ENCODE measurements around the gene AGO3. TPM values are rescaled to one million over a fixed set of nuclear protein-coding genes. Genes with fewer than 3 reads are reported as not detected.
"Not testable (repeated sequence)": the region's sequence is repeated elsewhere in the genome, so short reads cannot be mapped to it uniquely, and the experiment has no call there.

The AGO3 gene
- total RNA-seq, 2 experiments from 2014 or later, result 22.5 to 42.0 TPM

DNA sequence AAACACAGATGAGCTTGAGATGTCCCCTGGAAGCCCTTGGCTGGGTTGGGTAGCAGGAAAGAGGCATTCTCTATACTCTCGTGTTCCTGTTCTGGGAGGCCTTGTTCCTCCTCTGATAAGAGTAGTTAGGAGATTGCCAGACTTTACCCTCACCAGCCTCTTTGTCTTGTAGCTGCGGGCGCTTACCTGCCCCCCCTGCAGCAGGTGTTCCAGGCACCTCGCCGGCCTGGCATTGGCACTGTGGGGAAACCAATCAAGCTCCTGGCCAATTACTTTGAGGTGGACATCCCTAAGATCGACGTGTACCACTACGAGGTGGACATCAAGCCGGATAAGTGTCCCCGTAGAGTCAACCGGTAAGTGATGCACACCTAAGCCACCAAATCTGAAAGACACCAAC lies 42.6 kb upstream of the AGO3 start:
- Histone ChIP-seq H2AFZ (ENCODE audit: low read length) (no peak overlapping the region), H3K79me2 (ENCODE audit: insufficient read depth, low read depth, low read length) (peaks cover 36% of the 10 kb centered on the region; the same call in 1 of the 2 replicates), H3K9me3 (ENCODE audit: low read length) (no peaks in the 10 kb centered on the region), H3K9me2 (ENCODE audit: insufficient read depth, low read length) (no peaks in the 10 kb centered on the region), H3K4me3 (ENCODE audit: low read depth, low read length, poor library complexity, severe bottlenecking) (no peak overlapping the region), H3K4me2 (ENCODE audit: low read length) (no peak overlapping the region), H3K4me1 (ENCODE audit: insufficient read depth, low read length, poor library complexity, severe bottlenecking) (peaks cover 40% of the 10 kb centered on the region), H3K27ac (ENCODE audit: low read depth, low read length, poor library complexity, severe bottlenecking) (no peak overlapping the region), H4K20me1 (ENCODE audit: insufficient read depth, low read length) (no peaks in the 10 kb centered on the region), H3K36me3 (ENCODE audit: insufficient read depth, low read length) (peaks cover 25% of the 10 kb centered on the region)
- TF ChIP-seq EZH2phosphoT487 (IDR thresholded peaks at IDR 0.05; ENCODE audit: borderline replicate concordance, low read depth, low read length) (no peak), CTCF (conservative IDR thresholded peaks at IDR 0.05; ENCODE audit: low read length) (no peak)
- BruUV-seq (replicated peaks), result no TSS peak
- POLR2A ChIA-PET, result interaction anchor here (0.7 kb wide), 2 partner anchors 108 to 126 kb away, joined by 3 read pairs; no protein-coding TSS in a partner anchor
- CTCF ChIA-PET (ENCODE audit: unreplicated experiment), result no interaction called here
- DNase-seq (ENCODE audit: low spot score), result no peak
- intact Hi-C loops (cut with micrococcal nuclease; ENCODE audit: unreplicated experiment), result no loop called here

DNA sequence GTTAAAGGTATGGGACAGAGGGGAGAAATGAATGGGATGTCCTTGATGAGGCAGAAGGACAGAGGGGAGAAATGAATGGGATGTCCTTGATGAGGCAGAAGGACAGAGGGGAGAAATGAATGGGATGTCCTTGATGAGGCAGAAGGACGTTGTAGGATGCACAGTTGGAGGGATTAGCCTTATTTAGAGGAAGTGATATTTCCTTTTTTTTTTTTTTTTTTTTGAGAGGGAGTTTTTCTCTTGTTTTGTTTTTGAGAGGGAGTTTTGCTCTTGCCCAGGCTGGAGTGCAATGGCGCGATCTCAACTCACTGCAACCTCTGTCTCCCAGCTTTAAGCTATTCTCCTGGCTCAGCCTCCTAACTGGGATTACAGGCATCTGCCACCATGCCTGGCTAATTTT lies 41.9 kb upstream of the AGO3 start:
- H3K4me3 ChIP-seq (ENCODE audit: low read depth, low read length, poor library complexity, severe bottlenecking); H2AFZ ChIP-seq (ENCODE audit: low read length); H3K9me3 ChIP-seq (ENCODE audit: low read length); CTCF ChIA-PET (ENCODE audit: unreplicated experiment); H4K20me1 ChIP-seq (ENCODE audit: insufficient read depth, low read length); H3K27ac ChIP-seq (ENCODE audit: low read depth, low read length, poor library complexity, severe bottlenecking); H3K4me2 ChIP-seq (ENCODE audit: low read length); BruUV-seq (replicated peaks); intact Hi-C loops (cut with micrococcal nuclease; ENCODE audit: unreplicated experiment); H3K9me2 ChIP-seq (ENCODE audit: insufficient read depth, low read length); DNase-seq (ENCODE audit: low spot score): not testable (repeated sequence)
- POLR2A ChIA-PET, result interaction anchor here (0.7 kb wide), 2 partner anchors 126 to 132 kb away, joined by 3 to 8 read pairs; no protein-coding TSS in a partner anchor
- H3K79me2 ChIP-seq (ENCODE audit: insufficient read depth, low read depth, low read length), result peaks cover 29% of the 10 kb centered on the region; the same call in 1 of the 2 replicates
- H3K36me3 ChIP-seq (ENCODE audit: insufficient read depth, low read length), result peaks cover 33% of the 10 kb centered on the region
- peaks cover 42% of the 10 kb centered on the region for H3K4me1 ChIP-seq (ENCODE audit: insufficient read depth, low read length, poor library complexity, severe bottlenecking)

GRCh38 chr1:35893051-35893879 lies 37.6 kb upstream of the AGO3 start:
- BruUV-seq (replicated peaks), result no TSS peak

More at GRCh38 chr1:35893051-35893879, 37.6 kb upstream of the AGO3 start:
- Histone ChIP-seq H3K4me2 (ENCODE audit: low read length) (no peak overlapping the region), H4K20me1 (ENCODE audit: insufficient read depth, low read length) (no peaks in the 10 kb centered on the region), H3K4me1 (ENCODE audit: insufficient read depth, low read length, poor library complexity, severe bottlenecking) (peaks cover 6% of the 10 kb centered on the region), H3K36me3 (ENCODE audit: insufficient read depth, low read length) (peaks cover 60% of the 10 kb centered on the region), H3K27ac (ENCODE audit: low read depth, low read length, poor library complexity, severe bottlenecking) (no peak overlapping the region), H2AFZ (ENCODE audit: low read length) (no peak overlapping the region), H3K79me2 (ENCODE audit: insufficient read depth, low read depth, low read length) (no peaks in the 10 kb centered on the region), H3K9me3 (ENCODE audit: low read length) (no peaks in the 10 kb centered on the region), H3K4me3 (ENCODE audit: low read depth, low read length, poor library complexity, severe bottlenecking) (no peak overlapping the region), H3K9me2 (ENCODE audit: insufficient read depth, low read length) (no peaks in the 10 kb centered on the region)
- no peak for DNase-seq (ENCODE audit: low spot score)
- POLR2A ChIA-PET, result interaction anchor here (0.7 to 1.0 kb wide), 2 partner anchors 63 to 901 kb away, joined by 3 to 4 read pairs; no protein-coding TSS in a partner anchor
- TF ChIP-seq EZH2phosphoT487 (IDR thresholded peaks at IDR 0.05; ENCODE audit: borderline replicate concordance, low read depth, low read length) (no peak), CTCF (conservative IDR thresholded peaks at IDR 0.05; ENCODE audit: low read length) (no peak)
- intact Hi-C loops (cut with micrococcal nuclease; ENCODE audit: unreplicated experiment), result no loop called here
- CTCF ChIA-PET (ENCODE audit: unreplicated experiment), result no interaction called here
